ENCODE results near the gene SUMF2.
A peak's percentile ranks its signal among the peaks of the same experiment; 100 is the strongest.
"Not testable (repeated sequence)": the region's sequence is repeated elsewhere in the genome, so short reads cannot be mapped to it uniquely, and the experiment has no call there.

The SUMF2 gene

GRCh38 chr7:56062382-56062781 lies 1.7 kb upstream of the SUMF2 start:
- DNase-seq (ENCODE audit: low read depth in 4 of 4, low spot score in 1 of 4): no peak

GRCh38 chr7:56063500-56063881 lies 595 bp upstream of the SUMF2 start:
- DNase-seq (ENCODE audit: low read depth in 4 of 4, low spot score in 1 of 4): no peak

- not testable (repeated sequence) for DNase-seq (ENCODE audit: low read depth in 4 of 4, low spot score in 1 of 4)
Observed at GRCh38 chr7:56066376-56066775, 2.3 kb downstream of the SUMF2 start.

GRCh38 chr7:56074371-56074791 lies 10.3 kb downstream of the SUMF2 start:
- DNase-seq (ENCODE audit: low read depth in 4 of 4, low spot score in 1 of 4): peak; percentile 28 to 51 (median 42)

- DNase-seq (ENCODE audit: low read depth in 4 of 4, low spot score in 1 of 4): no peak
Observed at GRCh38 chr7:56077681-56078080, 13.6 kb downstream of the SUMF2 start.

- DNase-seq (ENCODE audit: low read depth in 4 of 4, low spot score in 1 of 4): no peak
Observed at GRCh38 chr7:56078196-56078595, 14.1 kb downstream of the SUMF2 start.

- DNase-seq (ENCODE audit: low read depth in 4 of 4, low spot score in 1 of 4): no peak
Observed at GRCh38 chr7:56079450-56080185, 15.5 kb downstream of the SUMF2 start.

GRCh38 chr7:56080726-56081435 lies 16.8 kb downstream of the SUMF2 start:
- DNase-seq (ENCODE audit: low read depth in 4 of 4, low spot score in 1 of 4): not testable (repeated sequence)

GRCh38 chr7:56081626-56082340 lies 17.7 kb downstream of the SUMF2 start:
- DNase-seq (ENCODE audit: low read depth in 4 of 4, low spot score in 1 of 4): no peak

- no peak for DNase-seq (ENCODE audit: low read depth in 4 of 4, low spot score in 1 of 4)
Observed at GRCh38 chr7:56083150-56083785, 19.2 kb downstream of the SUMF2 start.

- no peak for DNase-seq (ENCODE audit: low read depth in 4 of 4, low spot score in 1 of 4)
Observed at GRCh38 chr7:56086761-56087160, 22.7 kb downstream of the SUMF2 start.

- DNase-seq (ENCODE audit: low read depth in 4 of 4, low spot score in 1 of 4): no peak
Observed at GRCh38 chr7:56087445-56087844, 23.4 kb downstream of the SUMF2 start.

GRCh38 chr7:56091591-56091990 lies 27.5 kb downstream of the SUMF2 start:
- no peak for DNase-seq (ENCODE audit: low read depth in 4 of 4, low spot score in 1 of 4)

GRCh38 chr7:56092388-56092787 lies 28.3 kb downstream of the SUMF2 start:
- not testable (repeated sequence) for DNase-seq (ENCODE audit: low read depth in 4 of 4, low spot score in 1 of 4)

GRCh38 chr7:56092789-56093531 lies 28.9 kb downstream of the SUMF2 start, which contains the start of gene PHKG1:
Gene PHKG1 (minus strand): TSS chr7:56092952. CDS start chr7:56088941, 4,011 bp downstream.
- DNase-seq (ENCODE audit: low read depth in 4 of 4, low spot score in 1 of 4): no peak

GRCh38 chr7:56097700-56098099 lies 33.6 kb downstream of the SUMF2 start:
- no peak for DNase-seq (ENCODE audit: low read depth in 4 of 4, low spot score in 1 of 4)

- not testable (repeated sequence) for DNase-seq (ENCODE audit: low read depth in 4 of 4, low spot score in 1 of 4)
Observed at GRCh38 chr7:56098187-56099008, 34.3 kb downstream of the SUMF2 start.

GRCh38 chr7:56099653-56100052 lies 35.6 kb downstream of the SUMF2 start:
- DNase-seq (ENCODE audit: low read depth in 4 of 4, low spot score in 1 of 4): no peak

- not testable (repeated sequence) for DNase-seq (ENCODE audit: low read depth in 4 of 4, low spot score in 1 of 4)
Observed at GRCh38 chr7:56104138-56104537, 40.1 kb downstream of the SUMF2 start.

GRCh38 chr7:56105508-56105907 lies 41.4 kb downstream of the SUMF2 start:
- DNase-seq (ENCODE audit: low read depth in 4 of 4, low spot score in 1 of 4): no peak

Measured in stimulated activated CD4-positive, alpha-beta T cell treated with anti-CD3 and anti-CD28 coated beads, Interleukin-1b, Interleukin-23, amount 100 ng/mL, for 24 hours (primary cell).